Type B pancreatic cell (in vitro differentiated cells): ENCODE data around the gene CBLC. TPM values are rescaled to one million over a fixed set of nuclear protein-coding genes. Genes with fewer than 3 reads are reported as not detected.
A peak's percentile ranks its signal among the peaks of the same experiment; 100 is the strongest.

Experiments
- DNase-seq: peaks from one replicate; pipeline ENCODE4 v3.0.0; 2021; ENCODE audit warnings: mixed read lengths; ENCODE audit not compliant: unreplicated experiment; ENCODE audit errors: extremely low spot score
- H3K27ac Mint-ChIP-seq: 2 replicates; pipeline ENCODE4 v1.8.0; 2021; ENCODE audit warnings: mild to moderate bottlenecking, mixed read lengths
- H3K27me3 Mint-ChIP-seq: 2 replicates; pipeline ENCODE4 v1.8.0; 2021; ENCODE audit warnings: mixed read lengths
- H3K36me3 Mint-ChIP-seq: 2 replicates; pipeline ENCODE4 v1.8.0; 2021; ENCODE audit warnings: mixed read lengths
- H3K4me1 Mint-ChIP-seq: one replicate; pipeline ENCODE4 v1.8.0; 2021; ENCODE audit warnings: mixed read lengths; ENCODE audit not compliant: unreplicated experiment
- H3K4me3 Mint-ChIP-seq: 2 replicates; pipeline ENCODE4 v1.8.0; 2021; ENCODE audit warnings: mild to moderate bottlenecking, mixed read lengths
- H3K9me3 Mint-ChIP-seq: 2 replicates; pipeline ENCODE4 v1.8.0; 2021; ENCODE audit warnings: mixed read lengths
- total RNA-seq: library from RNA; stranded (reverse); gene quantifications from 2 replicates; pipeline ENCODE4 v1.2.1, GENCODE V29; 2021; ENCODE audit warnings: low replicate concordance
- TF ChIP-seq, protein P1 (sequence below): fragments of 200-600 bp; sonication (generic); conservative IDR thresholded peaks from 2 replicates; pipeline ENCODE4 v1.5.0; 2021; ENCODE audit warnings: antibody characterized with exemption, mild to moderate bottlenecking

The CBLC gene
- total RNA-seq, 1 donor from 2014 or later, result 13.9 TPM

DNA sequence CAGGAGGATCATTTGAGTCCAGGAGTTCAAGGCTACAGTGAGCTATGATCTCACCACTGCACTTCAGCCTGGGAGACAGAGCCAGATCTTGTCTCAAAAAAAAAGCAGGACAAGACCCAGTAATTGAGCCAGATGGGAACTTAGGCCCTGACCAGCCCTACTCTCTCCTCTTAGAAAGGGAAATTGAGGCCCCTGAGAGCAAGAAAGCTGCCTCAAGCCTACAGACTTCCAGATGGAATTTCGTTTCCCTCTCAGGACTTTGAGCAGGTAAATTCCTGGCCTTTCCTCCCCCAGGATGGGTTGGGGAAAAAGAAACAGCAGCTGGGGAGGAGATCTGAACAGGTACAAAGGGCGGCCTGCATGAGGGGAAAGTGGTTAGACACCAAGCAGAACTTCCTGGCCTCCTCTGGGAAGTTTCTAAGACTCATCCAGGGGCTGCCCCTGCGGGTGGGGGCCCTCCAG is 32.8 kb upstream of the CBLC start:
- Mint-ChIP-seq H3K36me3 (no peaks in the 10 kb centered on the region), H3K27ac (peak overlapping the region; percentile 36), H3K27me3 (peaks cover 33% of the 10 kb centered on the region)

DNA sequence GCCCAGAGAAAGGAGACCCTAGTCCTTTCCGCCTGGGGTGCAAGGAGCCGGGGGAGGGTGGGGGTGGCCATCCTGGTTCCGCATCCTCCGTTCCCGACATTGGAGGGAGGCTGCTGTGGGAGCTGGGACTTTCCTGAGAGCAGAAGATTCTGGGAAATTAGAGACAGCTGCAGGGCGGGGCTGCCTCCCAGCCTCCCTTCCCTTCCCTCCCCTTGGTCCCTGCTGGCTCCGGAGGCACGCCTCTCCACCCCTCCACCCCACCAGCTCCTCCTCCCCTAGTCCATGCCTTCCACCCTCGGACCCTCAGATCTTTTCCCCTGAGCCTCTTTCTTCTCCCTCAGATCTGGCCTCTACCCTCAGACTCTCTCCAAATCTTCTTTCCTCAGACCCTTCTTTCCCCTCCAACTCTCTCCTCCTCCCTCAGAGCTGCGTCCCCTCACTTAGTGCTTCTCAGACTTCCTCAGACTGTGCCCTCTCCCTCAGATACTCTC is 32.3 kb upstream of the CBLC start:
- TF ChIP-seq, protein P1, sequence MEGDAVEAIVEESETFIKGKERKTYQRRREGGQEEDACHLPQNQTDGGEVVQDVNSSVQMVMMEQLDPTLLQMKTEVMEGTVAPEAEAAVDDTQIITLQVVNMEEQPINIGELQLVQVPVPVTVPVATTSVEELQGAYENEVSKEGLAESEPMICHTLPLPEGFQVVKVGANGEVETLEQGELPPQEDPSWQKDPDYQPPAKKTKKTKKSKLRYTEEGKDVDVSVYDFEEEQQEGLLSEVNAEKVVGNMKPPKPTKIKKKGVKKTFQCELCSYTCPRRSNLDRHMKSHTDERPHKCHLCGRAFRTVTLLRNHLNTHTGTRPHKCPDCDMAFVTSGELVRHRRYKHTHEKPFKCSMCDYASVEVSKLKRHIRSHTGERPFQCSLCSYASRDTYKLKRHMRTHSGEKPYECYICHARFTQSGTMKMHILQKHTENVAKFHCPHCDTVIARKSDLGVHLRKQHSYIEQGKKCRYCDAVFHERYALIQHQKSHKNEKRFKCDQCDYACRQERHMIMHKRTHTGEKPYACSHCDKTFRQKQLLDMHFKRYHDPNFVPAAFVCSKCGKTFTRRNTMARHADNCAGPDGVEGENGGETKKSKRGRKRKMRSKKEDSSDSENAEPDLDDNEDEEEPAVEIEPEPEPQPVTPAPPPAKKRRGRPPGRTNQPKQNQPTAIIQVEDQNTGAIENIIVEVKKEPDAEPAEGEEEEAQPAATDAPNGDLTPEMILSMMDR, result no peak
- no peak for DNase-seq
- peaks cover 36% of the 10 kb centered on the region for H3K27me3 Mint-ChIP-seq
- H3K4me3 Mint-ChIP-seq, result peak overlapping the region; percentile 63
- H3K9me3 Mint-ChIP-seq, result no peaks in the 10 kb centered on the region
- H3K27ac Mint-ChIP-seq, result peak overlapping the region; percentile 68
- H3K4me1 Mint-ChIP-seq, result peaks cover 27% of the 10 kb centered on the region
- no peaks in the 10 kb centered on the region for H3K36me3 Mint-ChIP-seq

More for the DNA sequence above, 32.8 kb upstream of the CBLC start:
- TF ChIP-seq, protein P1, result no peak
- peaks cover 27% of the 10 kb centered on the region for H3K4me1 Mint-ChIP-seq
- no peak for DNase-seq
- no peaks in the 10 kb centered on the region for H3K9me3 Mint-ChIP-seq
- H3K4me3 Mint-ChIP-seq, result no peak overlapping the region

DNA sequence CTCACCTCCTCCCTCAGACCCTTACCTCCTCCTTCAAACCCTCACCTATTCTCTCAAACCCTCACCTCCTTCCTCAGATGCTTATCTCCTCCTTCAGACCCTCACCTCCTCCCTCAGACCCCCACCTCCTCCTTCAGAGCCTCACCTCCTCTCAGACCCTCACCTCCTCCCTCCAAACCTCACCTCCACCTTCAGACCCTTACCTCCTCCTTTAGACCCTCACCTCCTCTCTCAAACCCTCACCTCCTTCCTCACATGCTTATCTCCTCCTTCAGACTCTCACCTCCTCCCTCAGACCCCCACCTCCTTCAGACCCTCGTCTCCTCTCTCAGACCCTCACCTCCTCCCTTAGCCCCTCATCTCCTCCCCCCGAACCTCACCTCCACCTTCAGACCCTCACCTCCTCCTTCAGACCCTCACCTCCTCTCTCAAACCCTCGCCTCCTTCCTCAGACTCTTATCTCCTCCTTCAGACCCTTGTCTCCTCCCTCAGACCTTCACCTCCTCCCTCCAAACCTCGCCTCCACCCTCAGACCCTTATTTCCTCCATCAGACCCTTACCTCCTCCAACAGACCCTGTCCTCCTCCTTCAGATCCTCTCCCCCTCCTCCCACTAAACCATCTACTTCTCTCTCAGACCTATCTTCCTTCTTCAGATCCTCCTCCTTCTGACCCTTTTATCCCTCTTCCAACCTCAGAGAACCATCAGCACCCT is 31.6 kb upstream of the CBLC start:
- TF ChIP-seq, protein P1, result no peak
- H3K27me3 Mint-ChIP-seq, result peaks cover 41% of the 10 kb centered on the region
- H3K36me3 Mint-ChIP-seq, result no peaks in the 10 kb centered on the region

DNA sequence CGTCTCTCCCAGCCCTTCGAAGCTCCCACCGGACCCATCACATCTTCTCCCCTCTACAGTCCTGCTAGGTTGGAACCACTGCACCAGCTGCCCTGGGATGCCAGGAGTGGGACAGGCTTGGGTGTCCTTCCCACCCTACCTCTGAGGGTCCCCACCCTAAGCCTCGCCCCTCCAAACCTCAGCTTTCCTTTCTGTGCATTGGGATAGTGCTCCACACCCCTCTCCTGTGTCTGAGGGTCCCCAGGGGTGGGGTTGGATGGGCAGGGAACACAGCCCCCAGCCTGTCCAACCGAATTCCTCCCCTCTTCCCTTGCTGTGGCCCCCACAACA is 31.1 kb upstream of the CBLC start:
- Mint-ChIP-seq H3K4me3 (peak overlapping the region; percentile 82), H3K9me3 (no peaks in the 10 kb centered on the region), H3K36me3 (no peaks in the 10 kb centered on the region), H3K27me3 (peaks cover 41% of the 10 kb centered on the region), H3K27ac (peak overlapping the region; percentile 82), H3K4me1 (peaks cover 23% of the 10 kb centered on the region)
- TF ChIP-seq, protein P1, result no peak
- no peak for DNase-seq

More for the DNA sequence above, 31.6 kb upstream of the CBLC start:
- H3K27ac Mint-ChIP-seq, result peak overlapping the region; percentile 82
- peak overlapping the region; percentile 76 for H3K4me3 Mint-ChIP-seq
- DNase-seq, result no peak
- H3K9me3 Mint-ChIP-seq, result no peaks in the 10 kb centered on the region
- H3K4me1 Mint-ChIP-seq, result peaks cover 27% of the 10 kb centered on the region

DNA sequence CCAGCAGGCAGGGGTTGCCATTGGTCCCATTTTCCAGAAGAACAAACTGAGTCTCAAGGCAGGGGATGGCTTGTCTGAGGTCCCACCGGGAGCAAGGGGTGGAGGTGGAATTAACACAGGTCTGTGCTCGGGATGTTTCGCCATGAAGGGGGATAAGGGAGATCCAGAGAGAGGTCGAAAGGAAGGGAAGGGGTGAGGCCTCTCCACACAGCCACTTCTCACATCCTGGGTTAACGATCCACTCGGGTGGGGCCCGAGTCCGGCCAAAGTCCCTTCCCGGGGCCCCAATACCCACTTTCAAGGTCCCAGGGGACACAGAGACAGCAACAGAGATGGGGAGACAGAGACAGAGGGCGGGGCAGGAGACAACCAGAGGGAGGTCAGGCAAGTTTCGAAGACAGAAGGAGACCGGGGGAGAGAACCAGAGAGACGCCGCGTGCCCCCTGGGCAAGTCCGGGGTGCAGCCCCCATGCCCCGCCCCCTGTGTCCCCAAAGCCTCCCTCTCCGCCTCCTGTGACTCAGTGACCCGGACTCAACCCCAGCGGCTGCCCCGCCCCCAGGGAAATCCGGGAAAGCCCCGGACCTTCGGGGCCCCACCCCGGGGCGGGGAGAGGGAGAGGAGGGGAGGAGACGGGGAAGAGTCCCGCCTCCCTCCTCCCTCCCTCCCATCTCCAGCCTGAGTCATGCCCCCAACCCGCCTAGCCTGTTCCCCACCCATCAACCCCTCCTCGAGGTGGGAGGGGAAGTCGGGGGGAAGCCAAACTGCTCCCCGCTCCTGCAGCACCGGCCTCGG is 30.5 kb upstream of the CBLC start:
- Mint-ChIP-seq H3K27ac (peak overlapping the region; percentile 95), H3K36me3 (no peaks in the 10 kb centered on the region), H3K4me3 (peak overlapping the region; percentile 91), H3K4me1 (peaks cover 23% of the 10 kb centered on the region), H3K9me3 (no peaks in the 10 kb centered on the region), H3K27me3 (peaks cover 41% of the 10 kb centered on the region)
- TF ChIP-seq, protein P1, result no peak
- DNase-seq, result peak; percentile 82
